Measurements from ENCODE around the gene EPHA1.
A peak's percentile ranks its signal among the peaks of the same experiment; 100 is the strongest.

The EPHA1 gene

DNA sequence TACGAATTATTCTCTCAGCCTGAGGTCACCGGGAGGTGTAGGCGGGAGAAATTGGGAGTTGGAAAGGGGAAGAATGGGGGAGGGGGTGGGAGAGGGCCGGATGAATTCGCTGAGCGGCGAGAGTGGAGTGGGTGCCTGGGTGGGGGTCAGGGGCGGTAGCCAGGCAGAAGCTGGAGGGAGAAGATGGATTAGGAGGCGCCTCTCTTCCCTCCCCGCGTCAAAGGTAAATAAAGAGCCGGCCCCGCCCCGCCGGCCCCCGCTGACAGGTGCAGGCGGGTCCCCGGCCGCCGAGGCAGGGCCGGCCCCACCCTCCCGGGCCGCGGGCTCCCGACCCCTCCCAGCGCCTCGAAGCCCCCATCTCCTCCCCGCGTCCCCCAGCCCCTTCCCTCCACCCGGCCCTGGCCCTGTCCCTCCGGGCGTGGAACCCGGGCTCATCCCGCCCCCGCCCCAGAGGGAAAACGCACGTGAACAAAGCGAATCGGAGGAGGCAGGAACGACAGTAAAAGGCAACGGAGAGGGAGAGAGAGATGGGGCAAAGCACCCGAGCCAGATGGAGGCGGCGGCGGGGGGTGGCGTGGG is 47.0 kb downstream of the EPHA1 start:
- Histone ChIP-seq H3K4me3 (ENCODE audit: low read depth in 1 of 2, low read length in 2 of 2) (peak overlapping the region in 1 of 2 donors; percentile 66), H3K27ac (ENCODE audit: low read depth, low read length) (no peak overlapping the region), H3K9ac (ENCODE audit: low read depth in 1 of 2, low read length in 2 of 2) (no peak overlapping the region), H3K27me3 (ENCODE audit: control insufficient read depth in 1 of 2, insufficient read depth in 2 of 2, low read length in 2 of 2) (peaks cover 16% of the 10 kb centered on the region in 2 donors), H3K36me3 (ENCODE audit: control insufficient read depth in 1 of 2, insufficient read depth in 2 of 2, low read length in 2 of 2) (no peaks in the 10 kb centered on the region), H3K9me3 (ENCODE audit: control insufficient read depth in 1 of 2, low read length in 2 of 2) (no peaks in the 10 kb centered on the region), H3K4me1 (ENCODE audit: control insufficient read depth in 1 of 2, insufficient read depth in 2 of 2, low read length in 2 of 2) (no peaks in the 10 kb centered on the region)

DNA sequence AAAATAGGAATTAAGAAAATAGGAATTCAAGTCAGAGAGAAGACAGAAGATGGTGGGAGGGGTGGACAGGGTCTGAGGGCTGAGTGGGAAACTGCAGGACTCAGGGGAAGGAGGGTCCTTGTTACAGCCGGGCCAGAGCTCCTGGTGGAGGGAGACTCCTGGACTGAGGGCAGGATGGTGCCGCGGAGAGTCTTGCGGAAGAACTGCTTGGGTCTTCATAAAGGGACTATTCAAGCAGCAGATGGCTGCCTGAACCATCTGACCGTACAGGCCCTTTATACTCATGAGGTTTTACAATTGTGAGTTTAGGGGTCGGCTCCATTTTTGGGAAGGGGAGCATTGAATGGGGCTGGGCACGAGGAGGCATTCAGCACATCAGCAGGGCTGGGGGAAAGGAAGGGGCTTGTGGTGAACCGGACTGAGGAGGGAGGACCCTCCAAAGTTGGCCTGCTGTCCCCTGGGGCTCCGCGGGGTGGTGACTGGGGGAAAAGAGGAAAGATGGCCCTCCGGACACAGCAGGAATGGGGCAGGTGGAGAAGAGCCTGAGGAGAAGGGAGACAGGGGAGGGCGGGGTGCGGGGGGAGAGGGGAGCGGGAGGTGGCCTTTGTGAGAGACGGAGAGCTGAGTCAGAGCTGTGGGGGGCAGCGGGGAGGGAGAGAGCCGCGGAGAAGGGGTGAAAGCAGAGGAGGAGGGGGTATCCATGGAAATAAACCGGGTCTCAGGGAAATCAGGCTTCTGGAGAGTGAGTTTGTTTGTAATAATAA is 47.7 kb downstream of the EPHA1 start:
- no peaks in the 10 kb centered on the region for H3K4me1 ChIP-seq (ENCODE audit: control insufficient read depth in 1 of 2, insufficient read depth in 2 of 2, low read length in 2 of 2)
- H3K9ac ChIP-seq (ENCODE audit: low read depth in 1 of 2, low read length in 2 of 2): no peak overlapping the region
- no peaks in the 10 kb centered on the region for H3K9me3 ChIP-seq (ENCODE audit: control insufficient read depth in 1 of 2, low read length in 2 of 2)
- H3K27me3 ChIP-seq (ENCODE audit: control insufficient read depth in 1 of 2, insufficient read depth in 2 of 2, low read length in 2 of 2): peaks cover 16% of the 10 kb centered on the region in 2 donors
- H3K27ac ChIP-seq (ENCODE audit: low read depth, low read length): no peak overlapping the region
- no peak overlapping the region for H3K4me3 ChIP-seq (ENCODE audit: low read depth in 1 of 2, low read length in 2 of 2)
- no peaks in the 10 kb centered on the region for H3K36me3 ChIP-seq (ENCODE audit: control insufficient read depth in 1 of 2, insufficient read depth in 2 of 2, low read length in 2 of 2)

DNA sequence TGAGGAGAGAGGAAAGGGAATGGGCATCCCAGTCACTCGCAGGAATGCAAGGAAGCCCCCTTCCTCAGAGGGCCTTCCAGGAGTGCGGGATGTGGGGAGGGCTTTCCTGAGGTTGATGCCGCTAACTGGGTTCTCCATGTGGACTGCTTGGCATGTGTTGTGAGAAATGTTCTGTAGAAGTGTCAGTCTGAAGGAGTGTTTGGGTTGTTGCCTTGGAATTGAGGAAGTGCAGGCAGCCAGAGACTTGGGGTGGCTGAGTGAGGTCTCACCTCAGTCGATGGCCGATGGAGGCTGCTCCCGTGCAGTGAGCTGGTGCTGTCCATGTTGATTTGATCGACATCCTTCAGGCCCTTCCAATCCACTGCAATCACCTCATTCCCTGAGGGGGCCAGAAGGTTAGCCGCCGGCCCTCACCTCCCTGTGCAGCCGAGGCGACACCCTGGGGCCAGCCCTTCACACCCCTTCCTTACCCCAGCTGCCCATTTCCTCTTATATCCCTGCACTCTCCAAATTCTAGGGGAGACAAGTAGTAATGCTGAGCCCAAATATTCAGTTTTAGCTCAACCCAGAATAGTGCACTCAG is 48.8 kb downstream of the EPHA1 start:
- no peaks in the 10 kb centered on the region for H3K4me1 ChIP-seq (ENCODE audit: control insufficient read depth in 1 of 2, insufficient read depth in 2 of 2, low read length in 2 of 2)
- no peaks in the 10 kb centered on the region for H3K9me3 ChIP-seq (ENCODE audit: control insufficient read depth in 1 of 2, low read length in 2 of 2)
- H3K36me3 ChIP-seq (ENCODE audit: control insufficient read depth in 1 of 2, insufficient read depth in 2 of 2, low read length in 2 of 2): no peaks in the 10 kb centered on the region
- no peak overlapping the region for H3K9ac ChIP-seq (ENCODE audit: low read depth in 1 of 2, low read length in 2 of 2)
- no peak overlapping the region for H3K4me3 ChIP-seq (ENCODE audit: low read depth in 1 of 2, low read length in 2 of 2)
- peaks cover 16% of the 10 kb centered on the region in 2 donors for H3K27me3 ChIP-seq (ENCODE audit: control insufficient read depth in 1 of 2, insufficient read depth in 2 of 2, low read length in 2 of 2)
- H3K27ac ChIP-seq (ENCODE audit: low read depth, low read length): no peak overlapping the region

DNA sequence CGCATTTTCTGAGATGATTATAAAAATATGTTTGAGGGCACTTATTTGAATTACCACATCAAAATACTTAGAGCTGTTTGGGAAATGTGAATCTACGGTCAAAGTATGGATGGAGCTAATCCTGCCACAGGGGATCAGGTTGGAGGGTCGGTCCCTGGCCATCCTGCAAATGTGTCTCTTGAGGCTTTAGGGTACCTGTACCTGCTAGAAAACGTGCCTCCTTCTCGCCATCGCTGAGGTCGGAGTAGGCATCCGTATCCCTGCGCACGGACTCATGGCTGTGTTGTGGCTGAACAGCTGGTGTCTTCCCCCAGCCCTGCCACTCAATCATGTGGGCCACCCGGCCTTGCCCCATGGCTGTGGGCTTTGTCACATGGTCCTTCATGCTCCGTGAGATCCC is 50.0 kb downstream of the EPHA1 start:
- H3K27me3 ChIP-seq (ENCODE audit: control insufficient read depth in 1 of 2, insufficient read depth in 2 of 2, low read length in 2 of 2): peaks cover 9 to 13% of the 10 kb centered on the region in 2 donors
- no peaks in the 10 kb centered on the region for H3K9me3 ChIP-seq (ENCODE audit: control insufficient read depth in 1 of 2, low read length in 2 of 2)
- H3K36me3 ChIP-seq (ENCODE audit: control insufficient read depth in 1 of 2, insufficient read depth in 2 of 2, low read length in 2 of 2): no peaks in the 10 kb centered on the region
- no peak overlapping the region for H3K4me3 ChIP-seq (ENCODE audit: low read depth in 1 of 2, low read length in 2 of 2)
- no peaks in the 10 kb centered on the region for H3K4me1 ChIP-seq (ENCODE audit: control insufficient read depth in 1 of 2, insufficient read depth in 2 of 2, low read length in 2 of 2)
- no peak overlapping the region for H3K27ac ChIP-seq (ENCODE audit: low read depth, low read length)
- no peak overlapping the region for H3K9ac ChIP-seq (ENCODE audit: low read depth in 1 of 2, low read length in 2 of 2)

DNA sequence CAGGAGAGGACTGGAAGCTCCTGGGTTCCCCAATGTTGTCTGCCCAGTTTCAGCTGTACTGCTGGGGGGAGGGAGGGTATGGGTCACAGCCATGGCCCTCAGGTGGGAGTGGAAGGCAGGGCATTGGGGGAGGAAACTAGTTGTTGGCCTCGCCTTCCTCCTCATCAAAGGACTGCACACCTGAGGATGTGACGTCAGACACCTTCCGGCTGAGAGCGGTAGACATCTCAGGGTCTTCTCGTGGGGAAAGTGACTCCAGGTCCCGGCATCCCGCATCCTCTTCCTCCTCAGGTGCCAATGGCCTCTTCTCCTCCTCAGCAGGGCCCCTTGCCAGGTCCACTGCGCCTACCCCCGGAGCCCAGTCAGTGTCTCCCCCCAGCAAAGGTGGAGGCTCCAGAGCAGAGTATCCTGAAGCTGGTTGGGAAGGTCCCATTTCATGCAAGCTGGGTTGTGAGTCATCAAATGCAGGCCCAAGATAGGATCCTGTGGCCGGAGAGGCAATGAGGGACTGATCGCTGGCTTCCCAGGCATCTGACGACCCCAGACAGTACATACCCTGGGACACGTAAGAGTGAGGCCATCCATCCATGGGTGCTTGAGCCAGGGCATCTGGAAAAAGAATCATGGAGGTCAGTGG is 52.1 kb downstream of the EPHA1 start:
- H3K9me3 ChIP-seq (ENCODE audit: control insufficient read depth in 1 of 2, low read length in 2 of 2): no peaks in the 10 kb centered on the region
- no peak overlapping the region for H3K27ac ChIP-seq (ENCODE audit: low read depth, low read length)
- peaks cover 0 to 3% of the 10 kb centered on the region in 2 donors for H3K27me3 ChIP-seq (ENCODE audit: control insufficient read depth in 1 of 2, insufficient read depth in 2 of 2, low read length in 2 of 2)
- no peak overlapping the region for H3K4me3 ChIP-seq (ENCODE audit: low read depth in 1 of 2, low read length in 2 of 2)
- no peaks in the 10 kb centered on the region for H3K4me1 ChIP-seq (ENCODE audit: control insufficient read depth in 1 of 2, insufficient read depth in 2 of 2, low read length in 2 of 2)
- no peak overlapping the region for H3K9ac ChIP-seq (ENCODE audit: low read depth in 1 of 2, low read length in 2 of 2)
- H3K36me3 ChIP-seq (ENCODE audit: control insufficient read depth in 1 of 2, insufficient read depth in 2 of 2, low read length in 2 of 2): no peaks in the 10 kb centered on the region

DNA sequence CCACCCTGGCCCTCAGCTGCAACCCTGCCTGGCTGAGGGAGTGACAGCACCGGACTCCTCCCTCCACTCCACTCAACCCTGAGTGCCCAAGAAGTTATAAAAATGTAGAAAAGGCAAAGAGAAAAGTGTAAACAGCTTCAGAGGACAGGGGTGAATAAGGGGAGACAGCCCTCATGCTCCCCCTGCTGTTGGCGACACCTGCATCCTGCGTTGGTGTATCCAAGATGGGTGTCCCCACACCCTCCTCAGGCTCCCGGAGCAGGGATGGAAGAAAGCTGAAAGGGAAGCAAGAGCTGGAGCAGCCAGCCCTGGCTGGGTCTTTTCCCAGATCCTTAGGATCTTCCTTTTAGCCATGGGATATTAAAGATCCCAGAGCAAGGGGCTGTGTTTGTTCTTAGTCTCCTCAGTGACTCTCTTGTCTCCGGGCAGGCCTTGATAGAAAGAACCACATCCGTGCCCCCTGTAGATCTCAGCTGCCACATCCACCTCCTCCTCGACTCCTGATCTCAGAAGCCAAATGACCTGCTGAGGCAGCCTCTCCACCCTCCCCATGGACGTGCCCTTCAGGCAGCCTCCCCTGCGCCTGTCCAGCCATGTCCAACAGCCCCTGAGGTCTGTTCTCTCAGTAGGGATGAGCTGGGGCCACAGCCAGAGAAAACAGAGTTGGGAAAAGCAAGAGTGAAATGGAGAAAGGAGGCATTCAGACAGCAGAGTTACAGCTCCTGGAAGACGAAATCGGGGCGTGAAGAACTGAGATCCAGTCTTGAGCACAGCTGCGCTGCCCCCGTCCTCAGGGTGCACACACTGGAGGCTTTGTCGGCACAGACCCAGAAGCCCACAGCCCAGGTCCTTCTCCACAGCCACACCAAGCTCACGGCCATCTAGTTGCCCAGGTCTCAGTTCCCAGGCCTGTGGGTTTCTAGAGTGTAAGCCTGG is 52.9 kb downstream of the EPHA1 start:
- Histone ChIP-seq H3K27ac (ENCODE audit: low read depth, low read length) (no peak overlapping the region), H3K9me3 (ENCODE audit: control insufficient read depth in 1 of 2, low read length in 2 of 2) (no peaks in the 10 kb centered on the region), H3K36me3 (ENCODE audit: control insufficient read depth in 1 of 2, insufficient read depth in 2 of 2, low read length in 2 of 2) (no peaks in the 10 kb centered on the region), H3K4me3 (ENCODE audit: low read depth in 1 of 2, low read length in 2 of 2) (no peak overlapping the region), H3K27me3 (ENCODE audit: control insufficient read depth in 1 of 2, insufficient read depth in 2 of 2, low read length in 2 of 2) (peaks cover 0 to 3% of the 10 kb centered on the region in 2 donors), H3K9ac (ENCODE audit: low read depth in 1 of 2, low read length in 2 of 2) (no peak overlapping the region), H3K4me1 (ENCODE audit: control insufficient read depth in 1 of 2, insufficient read depth in 2 of 2, low read length in 2 of 2) (no peaks in the 10 kb centered on the region)

DNA sequence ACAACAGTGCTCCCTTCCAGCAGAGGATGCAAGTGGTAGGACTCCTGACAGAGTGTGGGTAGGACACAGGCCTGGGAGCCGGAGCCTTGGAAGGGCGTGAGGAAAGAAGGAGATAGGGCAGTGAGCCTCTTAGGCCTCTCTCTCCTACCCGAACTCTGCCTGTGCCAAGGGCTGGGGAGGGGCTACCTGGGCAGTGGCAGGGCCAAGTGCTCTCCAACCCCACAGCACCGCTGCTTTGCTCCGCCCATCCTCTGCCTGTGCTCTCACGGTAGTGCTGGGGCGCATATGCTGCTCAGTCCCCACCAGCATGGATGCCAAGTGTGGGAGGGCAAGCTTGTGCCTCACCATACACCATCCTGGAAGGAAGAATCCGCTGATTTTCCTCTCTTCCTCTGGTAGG is 53.7 kb downstream of the EPHA1 start:
- Histone ChIP-seq H3K9me3 (ENCODE audit: control insufficient read depth in 1 of 2, low read length in 2 of 2) (no peaks in the 10 kb centered on the region), H3K27me3 (ENCODE audit: control insufficient read depth in 1 of 2, insufficient read depth in 2 of 2, low read length in 2 of 2) (peaks cover 0 to 2% of the 10 kb centered on the region in 2 donors), H3K36me3 (ENCODE audit: control insufficient read depth in 1 of 2, insufficient read depth in 2 of 2, low read length in 2 of 2) (no peaks in the 10 kb centered on the region), H3K27ac (ENCODE audit: low read depth, low read length) (no peak overlapping the region), H3K4me1 (ENCODE audit: control insufficient read depth in 1 of 2, insufficient read depth in 2 of 2, low read length in 2 of 2) (no peaks in the 10 kb centered on the region), H3K9ac (ENCODE audit: low read depth in 1 of 2, low read length in 2 of 2) (no peak overlapping the region), H3K4me3 (ENCODE audit: low read depth in 1 of 2, low read length in 2 of 2) (no peak overlapping the region)

DNA sequence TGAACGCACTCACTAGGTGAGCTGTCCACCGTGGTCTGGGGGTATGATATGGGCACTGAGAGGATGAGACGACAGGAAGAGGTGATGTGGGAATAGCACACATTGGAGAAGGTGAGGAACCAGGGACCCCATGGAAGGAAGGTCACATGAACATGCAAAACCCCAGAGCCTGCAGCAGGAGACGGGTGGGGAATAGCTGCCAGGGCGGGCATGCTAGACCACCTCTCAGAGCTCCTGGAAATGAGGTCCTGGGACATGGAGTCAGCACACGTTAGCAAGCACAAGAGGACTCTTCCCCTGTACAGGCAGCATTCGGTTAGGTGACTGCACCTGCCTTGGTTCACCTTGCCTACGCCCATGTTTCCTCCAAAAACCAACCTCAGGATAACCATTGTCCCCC is 54.3 kb downstream of the EPHA1 start:
- Histone ChIP-seq H3K4me3 (ENCODE audit: low read depth in 1 of 2, low read length in 2 of 2) (no peak overlapping the region), H3K4me1 (ENCODE audit: control insufficient read depth in 1 of 2, insufficient read depth in 2 of 2, low read length in 2 of 2) (no peaks in the 10 kb centered on the region), H3K9ac (ENCODE audit: low read depth in 1 of 2, low read length in 2 of 2) (no peak overlapping the region), H3K36me3 (ENCODE audit: control insufficient read depth in 1 of 2, insufficient read depth in 2 of 2, low read length in 2 of 2) (no peaks in the 10 kb centered on the region), H3K27me3 (ENCODE audit: control insufficient read depth in 1 of 2, insufficient read depth in 2 of 2, low read length in 2 of 2) (no peaks in the 10 kb centered on the region), H3K27ac (ENCODE audit: low read depth, low read length) (no peak overlapping the region), H3K9me3 (ENCODE audit: control insufficient read depth in 1 of 2, low read length in 2 of 2) (no peaks in the 10 kb centered on the region)

DNA sequence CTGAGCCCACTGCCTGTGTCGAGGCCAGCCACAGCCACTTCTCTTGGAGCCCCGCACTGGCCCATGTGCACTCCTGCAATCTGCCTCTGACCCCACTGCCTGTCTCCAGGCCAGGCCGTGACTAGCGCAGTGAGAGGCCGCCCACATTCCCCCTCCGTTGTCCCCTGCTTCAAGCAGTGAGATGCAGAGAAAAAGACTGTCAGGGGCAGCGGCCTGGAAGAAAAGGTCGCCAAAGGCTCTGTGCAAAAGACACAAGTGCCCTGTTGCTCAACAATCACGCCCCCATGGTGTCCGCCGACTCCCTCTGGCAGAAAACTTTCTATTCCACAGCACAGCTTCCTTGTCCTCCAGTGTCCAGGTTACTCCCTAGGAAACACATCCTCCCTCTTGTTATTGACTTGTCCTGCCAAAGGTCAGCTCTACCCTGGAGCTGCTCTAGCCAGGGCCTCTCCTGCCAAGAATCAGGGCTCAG is 56.1 kb downstream of the EPHA1 start:
- Histone ChIP-seq H3K4me1 (ENCODE audit: control insufficient read depth in 1 of 2, insufficient read depth in 2 of 2, low read length in 2 of 2) (no peaks in the 10 kb centered on the region), H3K36me3 (ENCODE audit: control insufficient read depth in 1 of 2, insufficient read depth in 2 of 2, low read length in 2 of 2) (no peaks in the 10 kb centered on the region), H3K27ac (ENCODE audit: low read depth, low read length) (no peak overlapping the region), H3K9me3 (ENCODE audit: control insufficient read depth in 1 of 2, low read length in 2 of 2) (no peaks in the 10 kb centered on the region), H3K27me3 (ENCODE audit: control insufficient read depth in 1 of 2, insufficient read depth in 2 of 2, low read length in 2 of 2) (no peaks in the 10 kb centered on the region), H3K4me3 (ENCODE audit: low read depth in 1 of 2, low read length in 2 of 2) (no peak overlapping the region), H3K9ac (ENCODE audit: low read depth in 1 of 2, low read length in 2 of 2) (no peak overlapping the region)

Data from duodenal mucosa (tissue), 2 donors.